Esophagus muscularis mucosa (tissue), 3 donors: Measurements from ENCODE around the gene MECR.

Experiments used
- CTCF ChIP-seq, 3 experiments: fragments of 200-600 bp in 2 of 3; fragments of 450-650 bp in 1 of 3; sonication (generic) in 2 of 3; IDR thresholded peaks; one replicate each; pipeline ENCODE4 v1.5.1; 2017 to 2019; ENCODE audit warnings: antibody characterized with exemption in 3 of 3, mild to moderate bottlenecking in 2 of 3, moderate library complexity in 1 of 3
- POLR2A ChIP-seq: fragments of 450-650 bp; IDR thresholded peaks from one replicate; pipeline ENCODE4 v1.6.1; 2017; ENCODE audit warnings: antibody characterized with exemption, moderate library complexity, mild to moderate bottlenecking, low read depth

DNA sequence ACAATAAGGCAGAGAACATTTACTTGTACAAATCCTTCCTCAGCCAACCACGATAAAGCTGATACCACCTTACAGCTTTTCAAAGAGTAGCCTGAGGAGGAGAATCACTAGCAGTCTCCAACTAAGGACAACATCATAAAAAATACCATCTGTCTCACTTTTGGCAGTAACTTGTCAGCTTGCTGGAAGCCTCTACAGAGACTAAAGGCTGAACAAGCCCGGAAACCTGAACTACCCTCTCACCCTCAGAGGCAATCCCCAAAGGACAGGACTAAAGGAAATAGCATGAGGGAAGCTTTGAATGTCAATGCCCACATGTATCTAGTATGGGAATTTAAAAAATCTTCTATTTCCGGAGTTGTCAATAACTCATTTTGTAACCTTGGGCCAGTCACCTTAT is 59.6 kb downstream of the MECR start:
- TF ChIP-seq CTCF (IDR thresholded peaks at IDR 0.05), result no peak
- TF ChIP-seq POLR2A, result no peak
